MM.1S (cell line): ENCODE measurements around the gene KIAA1755.
A peak's percentile ranks its signal among the peaks of the same experiment; 100 is the strongest.

Experiments
- CTCF ChIP-seq: fragments of 300-600 bp; sonication (generic); IDR thresholded peaks from 2 replicates; pipeline ENCODE4 v1.5.1; 2016; ENCODE audit warnings: antibody characterized with exemption, low read length, mixed read lengths
- EZH2 ChIP-seq: fragments of 300-600 bp; sonication (generic); optimal IDR thresholded peaks from 2 replicates; pipeline ENCODE3; 2017; ENCODE audit warnings: low read depth, mild to moderate bottlenecking, antibody characterized with exemption, low read length, mixed read lengths

- TF ChIP-seq EZH2 (no peak), CTCF (peak; percentile 46)
These were observed 30.9 kb downstream of the KIAA1755 start for GRCh38 chr20:38229376-38230252.
